Subcutaneous abdominal adipose tissue (tissue), 5 donors: ENCODE data around the gene UST.
"Not testable (repeated sequence)": the region's sequence is repeated elsewhere in the genome, so short reads cannot be mapped to it uniquely, and the experiment has no call there.

Source experiments
- H3K27ac ChIP-seq: one replicate; pipeline ENCODE4 v1.7.0; 2013; ENCODE audit warnings: low read depth, mild to moderate bottlenecking, inconsistent platforms, low read length, moderate library complexity
- H3K27me3 ChIP-seq, 5 donors: one replicate each; pipeline ENCODE4 v1.7.0; 2013; ENCODE audit warnings: low read length in 5 of 5, inconsistent platforms in 1 of 5; ENCODE audit not compliant: control insufficient read depth in 5 of 5, insufficient read depth in 4 of 5
- H3K36me3 ChIP-seq, 5 donors: one replicate each; pipeline ENCODE4 v1.7.0; 2013; ENCODE audit warnings: low read length in 5 of 5; ENCODE audit not compliant: control insufficient read depth in 5 of 5, insufficient read depth in 5 of 5
- H3K4me1 ChIP-seq, 5 donors: one replicate each; pipeline ENCODE4 v1.7.0; 2013; ENCODE audit warnings: low read length in 5 of 5, mild to moderate bottlenecking in 3 of 5, moderate library complexity in 1 of 5; ENCODE audit not compliant: control insufficient read depth in 5 of 5, insufficient read depth in 5 of 5
- H3K4me3 ChIP-seq, 5 donors: one replicate each; pipeline ENCODE4 v1.7.0; 2013; ENCODE audit warnings: low read length in 5 of 5, low read depth in 1 of 5
- H3K9ac ChIP-seq, 5 donors: one replicate each; pipeline ENCODE4 v1.7.0; 2013; ENCODE audit warnings: low read length in 5 of 5, mild to moderate bottlenecking in 4 of 5, moderate library complexity in 3 of 5
- H3K9me3 ChIP-seq, 5 donors: one replicate each; pipeline ENCODE4 v1.7.0; 2013; ENCODE audit warnings: low read length in 5 of 5; ENCODE audit not compliant: control insufficient read depth in 5 of 5
- donor health status: healthy.
- donor health status: healthy.
- donor health status: healthy.
- donor health status: healthy.
- donor health status: healthy.

The UST gene

GRCh38 chr6:148997865-148998264 is 251.0 kb downstream of the UST start:
- no peaks in the 10 kb centered on the region for H3K27me3 ChIP-seq
- H3K9me3 ChIP-seq, result peaks cover 3 to 6% (median 5%) of the 10 kb centered on the region in 5 donors
- H3K9ac ChIP-seq, result no peak overlapping the region
- no peak overlapping the region for H3K4me3 ChIP-seq
- no peak overlapping the region for H3K27ac ChIP-seq
- peaks cover 0 to 19% (median 17%) of the 10 kb centered on the region in 5 donors for H3K4me1 ChIP-seq
- no peaks in the 10 kb centered on the region for H3K36me3 ChIP-seq

- H3K27ac ChIP-seq, result no peak overlapping the region
- no peak overlapping the region for H3K9ac ChIP-seq
- peaks cover under 1 to 6% (median 5%) of the 10 kb centered on the region in 5 donors for H3K9me3 ChIP-seq
- no peak overlapping the region for H3K4me3 ChIP-seq
- peaks cover 0 to 19% (median 17%) of the 10 kb centered on the region in 5 donors for H3K4me1 ChIP-seq
- no peaks in the 10 kb centered on the region for H3K27me3 ChIP-seq
- H3K36me3 ChIP-seq, result no peaks in the 10 kb centered on the region
Measured at GRCh38 chr6:148998704-148999103, 251.9 kb downstream of the UST start.

DNA sequence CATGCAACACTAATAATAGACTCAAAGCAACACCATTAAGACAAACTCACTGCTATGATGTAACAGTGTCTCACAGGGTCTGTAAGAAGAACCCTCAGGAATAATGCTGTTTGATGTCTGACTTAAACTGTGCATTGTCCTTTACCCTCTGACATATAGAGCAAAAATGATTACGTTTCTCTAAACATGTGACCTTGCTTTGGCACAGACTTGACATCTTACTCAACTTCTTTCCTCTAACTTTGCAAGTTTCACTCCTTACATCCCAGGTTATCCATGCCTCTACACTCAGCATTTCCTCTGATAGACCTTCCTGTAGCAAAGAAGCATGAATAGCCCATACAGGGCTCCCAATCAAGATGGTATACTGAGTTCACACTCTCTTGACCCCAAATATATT is 252.7 kb downstream of the UST start:
- Histone ChIP-seq H3K9ac (no peak overlapping the region), H3K27me3 (no peaks in the 10 kb centered on the region), H3K9me3 (peaks cover 0 to 6% (median 5%) of the 10 kb centered on the region in 5 donors), H3K4me3 (no peak overlapping the region), H3K27ac (no peak overlapping the region), H3K36me3 (no peaks in the 10 kb centered on the region), H3K4me1 (peaks cover 0 to 19% (median 17%) of the 10 kb centered on the region in 5 donors)

- no peak overlapping the region for H3K27ac ChIP-seq
- H3K27me3 ChIP-seq, result no peaks in the 10 kb centered on the region
- H3K36me3 ChIP-seq, result no peaks in the 10 kb centered on the region
- no peak overlapping the region for H3K4me3 ChIP-seq
- no peak overlapping the region for H3K9ac ChIP-seq
- H3K9me3 ChIP-seq, result peaks cover 0 to 6% (median 5%) of the 10 kb centered on the region in 5 donors
- peaks cover 0 to 19% (median 17%) of the 10 kb centered on the region in 5 donors for H3K4me1 ChIP-seq
Measured at GRCh38 chr6:148999929-149000468, 253.2 kb downstream of the UST start.

- peaks cover 0 to 6% (median 5%) of the 10 kb centered on the region in 5 donors for H3K9me3 ChIP-seq
- H3K9ac ChIP-seq, result no peak overlapping the region
- no peak overlapping the region for H3K27ac ChIP-seq
- H3K4me1 ChIP-seq, result peaks cover 0 to 19% (median 17%) of the 10 kb centered on the region in 5 donors
- H3K36me3 ChIP-seq, result no peaks in the 10 kb centered on the region
- no peaks in the 10 kb centered on the region for H3K27me3 ChIP-seq
- no peak overlapping the region for H3K4me3 ChIP-seq
Measured at GRCh38 chr6:149001422-149001821, 254.6 kb downstream of the UST start.

DNA sequence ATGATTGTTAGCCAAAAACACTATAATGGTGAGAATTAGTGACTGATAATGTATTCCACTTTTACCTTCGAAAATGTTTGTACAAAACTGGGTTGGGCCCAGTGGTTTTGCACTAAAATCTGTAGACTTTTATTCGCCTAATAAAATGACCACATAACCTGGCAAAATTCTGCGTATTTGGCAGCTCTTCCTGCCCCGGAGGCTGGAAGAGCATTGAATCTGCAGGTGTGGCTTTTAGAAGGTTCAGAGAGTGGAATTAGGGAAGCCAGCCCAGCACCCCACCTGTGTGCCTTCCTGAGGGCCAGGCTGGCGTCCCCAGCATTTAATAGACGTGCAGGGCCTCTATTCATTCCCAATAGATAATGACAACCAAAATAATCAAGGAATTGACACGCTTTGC is 256.7 kb downstream of the UST start:
- no peak overlapping the region for H3K4me3 ChIP-seq
- peaks cover 0 to 6% (median 5%) of the 10 kb centered on the region in 5 donors for H3K9me3 ChIP-seq
- no peaks in the 10 kb centered on the region for H3K36me3 ChIP-seq
- peaks cover 0 to 4% (median 0%) of the 10 kb centered on the region in 5 donors for H3K27me3 ChIP-seq
- H3K9ac ChIP-seq, result no peak overlapping the region
- H3K4me1 ChIP-seq, result peaks cover 0 to 15% (median 14%) of the 10 kb centered on the region in 5 donors
- H3K27ac ChIP-seq, result no peak overlapping the region

- Histone ChIP-seq H3K4me3 (no peak overlapping the region), H3K27ac (no peak overlapping the region), H3K9me3 (peaks cover 0 to 10% (median 5%) of the 10 kb centered on the region in 5 donors), H3K4me1 (peaks cover 0 to 8% (median 7%) of the 10 kb centered on the region in 5 donors), H3K36me3 (no peaks in the 10 kb centered on the region), H3K27me3 (peaks cover 0 to 4% (median 0%) of the 10 kb centered on the region in 5 donors), H3K9ac (no peak overlapping the region)
Measured at GRCh38 chr6:149004664-149005063, 257.8 kb downstream of the UST start.

GRCh38 chr6:149006236-149006635 is 259.4 kb downstream of the UST start:
- not testable (repeated sequence) for H3K9me3 ChIP-seq, H3K4me3 ChIP-seq, H3K9ac ChIP-seq, H3K4me1 ChIP-seq, H3K27me3 ChIP-seq, H3K36me3 ChIP-seq, H3K27ac ChIP-seq

- H3K36me3 ChIP-seq, result no peaks in the 10 kb centered on the region
- no peak overlapping the region for H3K27ac ChIP-seq
- no peak overlapping the region for H3K4me3 ChIP-seq
- no peaks in the 10 kb centered on the region for H3K4me1 ChIP-seq
- H3K9ac ChIP-seq, result no peak overlapping the region
- peaks cover 0 to 4% (median 0%) of the 10 kb centered on the region in 5 donors for H3K27me3 ChIP-seq
- peaks cover 0 to 5% (median under 1%) of the 10 kb centered on the region in 5 donors for H3K9me3 ChIP-seq
Measured at GRCh38 chr6:149006671-149007070, 259.8 kb downstream of the UST start.

- H3K4me1 ChIP-seq, result no peaks in the 10 kb centered on the region
- H3K9ac ChIP-seq, result no peak overlapping the region
- H3K27ac ChIP-seq, result no peak overlapping the region
- H3K36me3 ChIP-seq, result no peaks in the 10 kb centered on the region
- no peak overlapping the region for H3K4me3 ChIP-seq
- H3K27me3 ChIP-seq, result peaks cover 0 to 4% (median 0%) of the 10 kb centered on the region in 5 donors
- peaks cover 0 to 5% (median 0%) of the 10 kb centered on the region in 5 donors for H3K9me3 ChIP-seq
Measured at GRCh38 chr6:149007846-149008245, 261.0 kb downstream of the UST start.
